Endothelial cell (in vitro differentiated cells): ENCODE measurements around the gene FGF12. TPM values are rescaled to one million over a fixed set of nuclear protein-coding genes. Genes with fewer than 3 reads are reported as not detected.
"Not testable (repeated sequence)": the region's sequence is repeated elsewhere in the genome, so short reads cannot be mapped to it uniquely, and the experiment has no call there.

Experiments
- DNase-seq: peaks from one replicate; pipeline ENCODE4 v3.0.0; 2021; ENCODE audit warnings: low spot score
- H3K27ac Mint-ChIP-seq: one replicate; pipeline ENCODE4 v1.8.0; 2021; ENCODE audit warnings: mixed read lengths, inconsistent platforms; ENCODE audit not compliant: unreplicated experiment
- H3K27me3 Mint-ChIP-seq: one replicate; pipeline ENCODE4 v1.8.0; 2021; ENCODE audit warnings: mild to moderate bottlenecking, moderate library complexity, mixed read lengths, inconsistent platforms; ENCODE audit not compliant: unreplicated experiment
- H3K36me3 Mint-ChIP-seq: one replicate; pipeline ENCODE4 v1.8.0; 2021; ENCODE audit warnings: mild to moderate bottlenecking, low read depth, mixed read lengths, inconsistent platforms; ENCODE audit not compliant: unreplicated experiment
- H3K4me1 Mint-ChIP-seq: one replicate; pipeline ENCODE4 v1.8.0; 2021; ENCODE audit warnings: mild to moderate bottlenecking, mixed read lengths, inconsistent platforms; ENCODE audit not compliant: unreplicated experiment
- H3K4me3 Mint-ChIP-seq: one replicate; pipeline ENCODE4 v1.8.0; 2021; ENCODE audit warnings: mild to moderate bottlenecking, mixed read lengths, inconsistent platforms; ENCODE audit not compliant: unreplicated experiment
- H3K9me3 Mint-ChIP-seq: one replicate; pipeline ENCODE4 v1.8.0; 2021; ENCODE audit warnings: mixed read lengths, inconsistent platforms; ENCODE audit not compliant: unreplicated experiment
- CTCF ChIP-seq: fragments of 200-600 bp; sonication (generic); IDR thresholded peaks from one replicate; pipeline ENCODE4 v1.5.0; 2021; ENCODE audit warnings: antibody characterized with exemption; ENCODE audit not compliant: unreplicated experiment
- long read RNA-seq: library from polyadenylated mRNA; unstranded; transcript quantifications from one replicate; pipeline ENCODE4 v2.0.0, GENCODE V29; 2020; ENCODE audit not compliant: unreplicated experiment
- total RNA-seq: library from RNA; stranded (reverse); fragmentation: NEBNext Ultra II Directional; extraction: Animal tissue kit (Norgen Biotek cat#: 25700); gene quantifications from one replicate; pipeline ENCODE4 v1.2.1, GENCODE V29; 2021; ENCODE audit not compliant: unreplicated experiment

Gene FGF12
- total RNA-seq, result 19.1 TPM
- long read RNA-seq, transcript FGF12-207 (5 exons, 3,058 nt), result major isoform, 7 of 8 reads
- long read RNA-seq, partial matches to known transcripts, result 0 of 8 reads
- long read RNA-seq, other reads (novel, unspliced or antisense), result 1 of 8 reads

DNA sequence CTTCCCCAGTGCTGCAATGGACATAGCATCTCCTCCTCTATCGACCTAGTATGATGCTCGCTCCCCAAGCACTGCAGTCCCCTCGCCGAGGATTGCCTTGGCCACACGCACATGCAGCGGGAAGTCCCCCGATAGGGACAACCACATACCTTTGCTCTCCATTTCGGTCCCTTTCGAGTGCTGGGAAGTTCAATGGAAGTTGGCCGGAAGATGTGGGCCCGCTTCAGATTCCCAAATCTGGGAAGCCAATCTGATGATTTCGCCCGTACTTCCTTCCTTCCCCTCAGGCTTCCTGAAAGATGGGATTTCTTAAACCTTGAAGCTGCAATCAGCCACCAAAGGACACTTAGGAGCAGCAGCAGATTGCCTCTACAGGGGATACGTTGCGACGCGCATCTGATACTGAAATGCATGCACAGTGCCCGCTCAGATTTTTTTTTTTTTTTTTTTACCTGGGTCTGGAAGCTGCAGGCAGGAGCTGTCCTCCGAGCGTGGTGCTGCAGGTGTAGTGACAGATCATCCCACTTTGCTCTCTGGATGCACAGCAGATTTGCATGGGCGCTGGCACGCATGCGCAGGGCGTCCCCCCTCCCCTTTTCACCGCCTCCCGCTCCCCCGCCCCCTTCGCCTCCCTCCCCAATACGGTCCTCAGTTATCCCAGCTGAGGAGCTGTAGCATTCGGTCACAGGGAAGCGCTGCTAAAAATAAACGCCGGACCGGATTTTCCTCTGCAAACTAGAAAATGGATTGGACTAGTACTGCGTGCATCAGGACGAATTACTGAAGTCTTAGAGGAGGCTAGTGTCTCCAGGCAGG, at the start of gene FGF12:
TSS of gene FGF12 (minus strand) at position 510 of the 816 bp plus-strand sequence.
- no peaks in the 10 kb centered on the region for H3K36me3 Mint-ChIP-seq
- peak; percentile 86 for DNase-seq
- H3K27ac Mint-ChIP-seq, result peak within 1 kb of the TSS; percentile 1
- H3K4me3 Mint-ChIP-seq, result peak within 1 kb of the TSS; percentile 68
- no peaks in the 10 kb centered on the region for H3K9me3 Mint-ChIP-seq
- no peaks in the 10 kb centered on the region for H3K27me3 Mint-ChIP-seq
- TF ChIP-seq CTCF, result no peak
- H3K4me1 Mint-ChIP-seq, result peaks cover 4% of the 10 kb centered on the region

DNA sequence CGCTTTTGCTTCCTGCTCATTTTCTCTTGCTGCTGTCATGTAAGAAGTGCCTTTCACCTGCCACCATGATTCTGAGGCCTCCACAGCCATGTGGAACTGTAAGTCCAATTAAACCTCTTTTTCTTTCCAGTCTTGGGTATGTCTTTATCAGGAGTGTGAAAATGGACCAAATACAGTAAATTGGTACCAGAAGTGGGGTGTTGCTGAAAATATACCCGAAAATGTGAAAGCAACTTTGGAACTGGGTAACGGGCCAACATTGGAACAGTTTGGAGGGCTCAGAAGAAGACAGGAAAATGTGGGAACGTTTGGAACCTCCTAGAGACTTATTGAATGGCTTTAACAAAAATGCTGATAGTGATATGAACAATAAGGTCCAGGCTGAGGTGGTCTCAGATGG, 47.0 kb upstream of the FGF12 start:
- not testable (repeated sequence) for H3K27ac Mint-ChIP-seq, H3K4me3 Mint-ChIP-seq

DNA sequence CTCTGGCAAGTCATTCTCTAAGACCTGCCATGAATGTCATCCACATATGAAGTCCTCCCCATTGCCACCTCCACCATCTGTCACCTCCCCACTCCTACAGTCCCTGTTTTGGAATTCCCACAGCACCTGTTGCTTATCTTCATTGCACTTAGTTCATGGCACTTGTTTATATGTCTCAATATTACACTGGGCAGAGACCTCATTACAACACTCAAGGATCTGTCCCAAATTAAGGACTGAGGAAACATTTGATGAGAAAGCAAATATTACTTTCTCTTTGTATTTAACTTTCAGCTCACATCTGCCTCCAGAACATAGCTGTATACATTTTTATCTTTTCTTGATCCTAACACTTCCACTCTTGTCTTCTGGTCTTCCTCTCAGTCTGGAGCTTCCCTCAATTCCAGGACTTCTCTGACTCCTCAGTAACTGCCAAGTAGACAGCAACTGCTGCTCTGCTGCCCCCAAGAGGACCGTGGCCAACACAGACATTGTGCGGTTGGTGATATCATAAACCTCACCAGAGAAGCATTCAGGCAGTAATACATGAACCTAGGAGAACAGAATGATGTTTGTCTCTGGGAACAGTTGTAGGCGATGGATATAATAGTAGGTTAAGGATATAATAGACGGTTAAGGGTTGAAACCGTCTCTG, 45.0 kb upstream of the FGF12 start:
- H3K4me1 Mint-ChIP-seq, result no peaks in the 10 kb centered on the region
- TF ChIP-seq CTCF, result no peak

More for the DNA sequence above, 47.0 kb upstream of the FGF12 start:
- not testable (repeated sequence) for DNase-seq, H3K27me3 Mint-ChIP-seq, H3K9me3 Mint-ChIP-seq, H3K4me1 Mint-ChIP-seq, H3K36me3 Mint-ChIP-seq

DNA sequence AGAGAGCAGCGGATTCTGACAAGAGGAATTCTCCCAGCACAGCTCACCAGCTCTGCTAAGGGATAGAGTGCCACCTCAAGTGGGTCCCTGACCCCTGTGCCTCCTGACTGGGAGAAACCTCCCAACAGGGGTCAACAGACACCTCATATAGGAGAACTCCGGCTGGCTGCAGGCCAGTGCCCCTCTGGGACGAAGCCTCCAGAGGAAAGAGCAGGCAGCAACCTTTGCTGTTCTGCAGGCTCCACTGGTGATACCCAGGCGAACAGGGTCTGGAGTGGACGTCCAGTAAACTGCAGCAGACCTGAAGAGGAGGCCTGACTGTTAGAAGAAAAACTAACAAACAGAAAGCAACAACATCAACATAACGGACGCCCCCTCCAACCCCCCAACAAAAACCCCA, 31.3 kb upstream of the FGF12 start:
- Mint-ChIP-seq H3K4me3 (no peak overlapping the region), H3K27me3 (peaks cover 2% of the 10 kb centered on the region), H3K4me1 (peaks cover 5% of the 10 kb centered on the region), H3K36me3 (no peaks in the 10 kb centered on the region), H3K27ac (no peak overlapping the region), H3K9me3 (no peaks in the 10 kb centered on the region)
- no peak for TF ChIP-seq CTCF
- no peak for DNase-seq

More for the DNA sequence above, 45.0 kb upstream of the FGF12 start:
- H3K27ac Mint-ChIP-seq, result no peak overlapping the region
- H3K9me3 Mint-ChIP-seq, result peaks cover 5% of the 10 kb centered on the region
- no peaks in the 10 kb centered on the region for H3K27me3 Mint-ChIP-seq
- H3K36me3 Mint-ChIP-seq, result no peaks in the 10 kb centered on the region
- peak; percentile 54 for DNase-seq
- H3K4me3 Mint-ChIP-seq, result no peak overlapping the region

GRCh38 chr3:192751148-192751547, 23.8 kb upstream of the FGF12 start:
- no peaks in the 10 kb centered on the region for H3K27me3 Mint-ChIP-seq
- no peak overlapping the region for H3K27ac Mint-ChIP-seq
- no peak for TF ChIP-seq CTCF
- no peaks in the 10 kb centered on the region for H3K9me3 Mint-ChIP-seq
- DNase-seq, result no peak
- peaks cover 5% of the 10 kb centered on the region for H3K4me1 Mint-ChIP-seq
- H3K36me3 Mint-ChIP-seq, result no peaks in the 10 kb centered on the region
- no peak overlapping the region for H3K4me3 Mint-ChIP-seq
